Measurements from ENCODE around the gene EYA2.
"Not testable (repeated sequence)": the region's sequence is repeated elsewhere in the genome, so short reads cannot be mapped to it uniquely, and the experiment has no call there.

EYA2 gene

GRCh38 chr20:47202733-47203667 is 308.4 kb downstream of the EYA2 start:
- DNase-seq (ENCODE audit: low read depth in 2 of 3, low spot score in 1 of 3), result no peak

GRCh38 chr20:47204008-47204849 is 309.6 kb downstream of the EYA2 start:
- no peak for DNase-seq (ENCODE audit: low read depth in 2 of 3, low spot score in 1 of 3)

GRCh38 chr20:47204850-47205122 is 310.1 kb downstream of the EYA2 start:
- DNase-seq (ENCODE audit: low read depth in 2 of 3, low spot score in 1 of 3), result not testable (repeated sequence)

- peak in 1 of 3 donors; percentile 67 for DNase-seq (ENCODE audit: low read depth in 2 of 3, low spot score in 1 of 3)
Observed at GRCh38 chr20:47205577-47206123, 311.0 kb downstream of the EYA2 start.

- not testable (repeated sequence) for DNase-seq (ENCODE audit: low read depth in 2 of 3, low spot score in 1 of 3)
Observed at GRCh38 chr20:47206552-47206951, 311.9 kb downstream of the EYA2 start.

- no peak for DNase-seq (ENCODE audit: low read depth in 2 of 3, low spot score in 1 of 3)
Observed at GRCh38 chr20:47206962-47207641, 312.5 kb downstream of the EYA2 start.

GRCh38 chr20:47208534-47209174 is 314.0 kb downstream of the EYA2 start:
- DNase-seq (ENCODE audit: low read depth in 2 of 3, low spot score in 1 of 3), result no peak

- DNase-seq (ENCODE audit: low read depth in 2 of 3, low spot score in 1 of 3), result no peak
Observed at GRCh38 chr20:47209982-47210381, 315.3 kb downstream of the EYA2 start.

- no peak for DNase-seq (ENCODE audit: low read depth in 2 of 3, low spot score in 1 of 3)
Observed at GRCh38 chr20:47210470-47210869, 315.8 kb downstream of the EYA2 start.

- DNase-seq (ENCODE audit: low read depth in 2 of 3, low spot score in 1 of 3), result no peak
Observed at GRCh38 chr20:47211036-47211435, 316.4 kb downstream of the EYA2 start.

GRCh38 chr20:47212606-47213207 is 318.1 kb downstream of the EYA2 start:
- DNase-seq (ENCODE audit: low read depth in 2 of 3, low spot score in 1 of 3), result no peak

GRCh38 chr20:47213966-47214365 is 319.3 kb downstream of the EYA2 start:
- DNase-seq (ENCODE audit: low read depth in 2 of 3, low spot score in 1 of 3), result no peak

- DNase-seq (ENCODE audit: low read depth in 2 of 3, low spot score in 1 of 3), result no peak
Observed at GRCh38 chr20:47215653-47216397, 321.2 kb downstream of the EYA2 start.

- no peak for DNase-seq (ENCODE audit: low read depth in 2 of 3, low spot score in 1 of 3)
Observed at GRCh38 chr20:47216819-47217410, 322.3 kb downstream of the EYA2 start.

- DNase-seq (ENCODE audit: low read depth in 2 of 3, low spot score in 1 of 3), result no peak
Observed at GRCh38 chr20:47217482-47218446, 323.1 kb downstream of the EYA2 start.

- peak; percentile 34 to 53 (median 39) for DNase-seq (ENCODE audit: low read depth in 2 of 3, low spot score in 1 of 3)
Observed at GRCh38 chr20:47220161-47220582, 325.5 kb downstream of the EYA2 start.

- DNase-seq (ENCODE audit: low read depth in 2 of 3, low spot score in 1 of 3), result no peak
Observed at GRCh38 chr20:47221036-47221625, 326.5 kb downstream of the EYA2 start.

Measured in stimulated activated CD4-positive, alpha-beta T cell treated with anti-CD3 and anti-CD28 coated beads, Interleukin-12 subunit alpha, Interleukin-12 subunit beta, amount 100 ng/mL, for 48 hours (primary cell).